Hematopoietic multipotent progenitor cell treated with erythropoietin and hydrocortisone succinate and interleukin-3 and kit ligand, for 8 days (in vitro differentiated cells): ENCODE results near the gene KLHL3.

ENCODE experiments used
- DNase-seq: peaks from one replicate; pipeline ENCODE4 v3.0.0-alpha.2; 2015

Gene KLHL3

GRCh38 chr5:137627706-137628105, 108.2 kb downstream of the KLHL3 start:
- DNase-seq = no peak

GRCh38 chr5:137627293-137627692, 108.6 kb downstream of the KLHL3 start:
- DNase-seq = no peak

GRCh38 chr5:137624786-137625349, 111.0 kb downstream of the KLHL3 start:
- DNase-seq = no peak

- DNase-seq = no peak
These were observed 113.0 kb downstream of the KLHL3 start for GRCh38 chr5:137622850-137623249.

- no peak for DNase-seq
These were observed 113.7 kb downstream of the KLHL3 start for GRCh38 chr5:137621861-137622823.

GRCh38 chr5:137621306-137621705, 114.6 kb downstream of the KLHL3 start:
- no peak for DNase-seq

- no peak for DNase-seq
These were observed 116.6 kb downstream of the KLHL3 start for GRCh38 chr5:137619191-137619870.

- no peak for DNase-seq
These were observed 117.4 kb downstream of the KLHL3 start for GRCh38 chr5:137618476-137618875.

GRCh38 chr5:137617528-137618205, 118.2 kb downstream of the KLHL3 start:
- no peak for DNase-seq

- DNase-seq = no peak
These were observed 119.8 kb downstream of the KLHL3 start for GRCh38 chr5:137616046-137616445.

GRCh38 chr5:137615171-137615775, 120.6 kb downstream of the KLHL3 start:
- DNase-seq = no peak

- no peak for DNase-seq
These were observed 122.2 kb downstream of the KLHL3 start for GRCh38 chr5:137613554-137614265.

- DNase-seq = no peak
These were observed 123.3 kb downstream of the KLHL3 start for GRCh38 chr5:137612576-137612975.

- DNase-seq = no peak
These were observed 124.0 kb downstream of the KLHL3 start for GRCh38 chr5:137611794-137612435.

GRCh38 chr5:137611011-137611580, 124.8 kb downstream of the KLHL3 start:
- DNase-seq = no peak

- DNase-seq = no peak
These were observed 125.3 kb downstream of the KLHL3 start for GRCh38 chr5:137610598-137610997.

- no peak for DNase-seq
These were observed 126.8 kb downstream of the KLHL3 start for GRCh38 chr5:137609127-137609526.

GRCh38 chr5:137607771-137608170, 128.1 kb downstream of the KLHL3 start:
- no peak for DNase-seq

GRCh38 chr5:137606401-137606800, 129.5 kb downstream of the KLHL3 start:
- DNase-seq = no peak

GRCh38 chr5:137605411-137605810, 130.5 kb downstream of the KLHL3 start:
- peak; percentile 6 for DNase-seq
